ENCODE results near the gene C4orf54.

- TF ChIP-seq CTCF (IDR thresholded peaks at IDR 0.05; ENCODE audit: low read depth, low read length) (no peak), EZH2phosphoT487 (IDR thresholded peaks at IDR 0.05; ENCODE audit: low read depth) (no peak)
These were observed 12.0 kb downstream of the C4orf54 start for GRCh38 chr4:99645638-99646037.
